DLD1 (cell line): ENCODE results near the gene PNO1.

Experiments
- in situ Hi-C: cut with HindIII; loops from 2 replicates; pipeline ENCODE4 v1.10.0; 2017; ENCODE audit warnings: low sequenced_read_pairs

The PNO1 gene

GRCh38 chr2:68193144-68193543, 35.5 kb downstream of the PNO1 start:
- in situ Hi-C loops, result no loop called here

DNA sequence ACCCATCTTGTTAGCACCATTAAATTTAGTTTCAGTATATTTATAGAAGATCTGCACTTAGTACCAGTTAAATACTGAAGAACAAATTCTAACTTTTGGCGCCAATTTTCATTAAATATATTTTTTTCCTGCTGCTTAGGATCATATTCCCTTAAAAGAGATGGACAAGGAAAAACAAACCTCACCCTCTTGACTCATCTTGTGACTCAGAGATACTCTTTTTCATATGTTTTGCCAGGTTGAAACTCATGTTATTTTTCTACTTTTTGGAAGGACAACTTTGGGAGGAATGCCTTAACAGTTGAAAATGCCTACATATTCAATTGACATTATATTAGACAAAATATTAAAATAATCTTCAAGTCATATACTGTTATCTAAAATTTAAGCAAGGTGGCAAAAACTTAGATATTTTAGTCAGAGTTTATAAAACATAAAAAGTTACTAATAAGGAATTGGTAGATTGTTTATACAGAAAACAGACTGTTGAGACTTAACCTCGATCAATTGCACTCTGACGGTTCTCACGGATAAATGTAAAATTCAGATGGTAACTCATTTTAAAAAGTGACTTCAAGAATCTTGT, 36.2 kb downstream of the PNO1 start:
- in situ Hi-C loops, result no loop called here

DNA sequence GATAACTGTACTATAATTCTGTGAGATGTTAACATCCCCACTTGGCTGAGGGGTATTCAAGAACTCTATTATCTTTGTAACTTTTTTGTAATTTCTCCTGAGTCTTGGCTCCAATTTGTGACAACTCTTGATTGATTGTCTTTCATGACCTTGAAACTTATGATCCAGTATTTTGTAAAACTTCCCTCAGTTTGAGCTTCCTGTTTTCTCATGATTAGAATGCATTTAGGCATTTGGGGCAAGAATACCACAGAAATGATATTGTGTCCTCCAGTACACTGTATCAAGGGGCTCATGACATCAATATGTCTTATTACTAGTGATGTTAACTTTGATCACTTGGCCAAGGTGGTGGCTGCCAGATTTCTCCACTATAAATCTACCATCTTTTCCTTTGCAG, 37.4 kb downstream of the PNO1 start:
- in situ Hi-C loops, result no loop called here

DNA sequence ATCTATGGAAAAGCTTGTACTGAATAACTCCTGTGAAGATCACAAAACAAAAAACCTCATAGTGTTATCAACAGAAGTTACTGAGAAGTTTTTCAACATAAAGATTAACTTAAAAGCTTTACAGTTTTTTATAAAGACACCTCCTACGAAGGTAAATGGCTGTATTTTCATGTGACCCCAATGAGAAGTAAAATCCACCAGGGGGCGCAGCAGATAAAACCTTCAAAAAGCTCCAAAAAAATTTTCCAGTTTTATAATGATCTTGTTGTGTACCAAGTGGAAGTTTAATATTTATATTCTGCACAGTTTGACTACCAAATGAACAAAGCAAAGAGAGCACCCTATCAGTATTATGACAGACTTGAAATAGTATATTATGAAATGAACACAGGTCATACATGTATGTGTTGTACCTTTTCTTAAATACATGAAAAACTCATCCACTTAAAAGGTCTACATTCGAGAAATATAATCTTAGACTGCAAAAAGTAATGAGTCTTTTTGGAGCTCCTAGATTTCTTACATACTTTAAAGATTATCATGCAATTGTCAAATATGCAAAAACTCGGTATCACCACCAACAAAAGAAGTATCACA, 38.5 kb downstream of the PNO1 start:
- in situ Hi-C loops, result no loop called here

DNA sequence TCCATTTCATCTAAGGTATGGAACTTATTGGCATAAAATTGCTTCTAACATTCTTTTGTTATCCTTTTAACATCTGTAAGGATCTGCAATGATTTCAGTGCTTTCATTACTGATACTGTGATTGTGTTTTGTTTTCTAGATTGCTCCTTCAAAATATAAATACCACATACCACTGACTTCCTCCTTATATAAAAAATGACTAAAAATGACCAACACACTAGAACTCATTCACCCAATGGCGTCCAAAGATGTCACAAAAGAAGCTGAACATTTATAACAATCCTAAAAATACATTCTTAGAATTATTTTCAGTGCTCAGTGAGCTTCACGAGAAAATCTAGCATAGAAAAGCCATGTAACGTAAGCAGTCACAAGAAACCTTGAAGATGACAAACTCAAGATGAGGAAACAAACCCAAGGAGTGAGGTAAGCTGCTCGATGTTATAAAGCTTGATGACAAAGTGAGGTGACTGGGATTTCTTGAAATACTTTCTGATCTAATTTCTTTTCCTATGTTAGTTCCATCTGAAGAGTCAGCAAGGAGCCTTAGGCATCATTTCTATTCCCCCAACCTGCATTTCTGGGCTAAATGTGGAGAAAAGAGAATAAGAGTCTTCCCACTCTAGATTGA, 42.6 kb downstream of the PNO1 start:
- in situ Hi-C loops, result no loop called here

DNA sequence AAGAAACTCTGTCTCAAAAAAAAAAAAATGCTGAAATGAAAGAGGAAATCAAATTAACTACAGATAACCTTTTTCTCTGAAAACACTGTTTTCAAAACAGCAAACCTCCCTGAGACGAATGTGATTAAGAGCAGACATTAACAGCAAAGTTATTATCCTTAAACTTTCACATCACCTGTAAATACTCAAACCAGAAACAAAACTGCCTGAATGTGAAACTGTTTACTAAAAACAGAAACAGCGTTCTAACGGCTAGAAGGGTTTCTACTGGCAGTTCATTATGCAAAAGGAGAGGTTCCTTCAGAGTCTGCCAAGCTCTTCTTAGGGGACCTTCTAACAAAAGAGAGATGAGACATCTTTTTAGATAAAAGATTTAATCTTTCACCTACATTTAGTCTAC, 45.9 kb downstream of the PNO1 start:
- in situ Hi-C loops, result no loop called here

DNA sequence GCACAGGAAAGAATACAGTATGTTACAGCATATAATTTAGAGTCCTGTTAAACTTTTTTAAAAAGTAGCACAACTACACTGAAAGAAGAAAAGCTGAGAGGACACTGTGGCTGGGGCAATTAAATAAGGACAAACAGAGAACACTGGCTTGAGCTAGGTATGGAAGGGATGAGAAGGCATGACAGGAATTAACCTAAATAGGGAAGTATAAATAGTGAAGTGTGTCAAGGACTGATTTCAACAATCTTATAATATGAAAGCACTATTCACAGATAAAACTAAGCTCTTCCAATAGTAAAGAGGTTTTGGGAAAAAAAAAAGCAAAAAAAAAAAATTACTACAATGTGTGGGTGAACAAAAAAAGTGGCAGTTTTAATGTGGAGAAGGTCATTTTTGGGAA, 49.1 kb downstream of the PNO1 start:
- in situ Hi-C loops, result no loop called here

GRCh38 chr2:68214381-68214780, 56.7 kb downstream of the PNO1 start:
- in situ Hi-C loops, result no loop called here

DNA sequence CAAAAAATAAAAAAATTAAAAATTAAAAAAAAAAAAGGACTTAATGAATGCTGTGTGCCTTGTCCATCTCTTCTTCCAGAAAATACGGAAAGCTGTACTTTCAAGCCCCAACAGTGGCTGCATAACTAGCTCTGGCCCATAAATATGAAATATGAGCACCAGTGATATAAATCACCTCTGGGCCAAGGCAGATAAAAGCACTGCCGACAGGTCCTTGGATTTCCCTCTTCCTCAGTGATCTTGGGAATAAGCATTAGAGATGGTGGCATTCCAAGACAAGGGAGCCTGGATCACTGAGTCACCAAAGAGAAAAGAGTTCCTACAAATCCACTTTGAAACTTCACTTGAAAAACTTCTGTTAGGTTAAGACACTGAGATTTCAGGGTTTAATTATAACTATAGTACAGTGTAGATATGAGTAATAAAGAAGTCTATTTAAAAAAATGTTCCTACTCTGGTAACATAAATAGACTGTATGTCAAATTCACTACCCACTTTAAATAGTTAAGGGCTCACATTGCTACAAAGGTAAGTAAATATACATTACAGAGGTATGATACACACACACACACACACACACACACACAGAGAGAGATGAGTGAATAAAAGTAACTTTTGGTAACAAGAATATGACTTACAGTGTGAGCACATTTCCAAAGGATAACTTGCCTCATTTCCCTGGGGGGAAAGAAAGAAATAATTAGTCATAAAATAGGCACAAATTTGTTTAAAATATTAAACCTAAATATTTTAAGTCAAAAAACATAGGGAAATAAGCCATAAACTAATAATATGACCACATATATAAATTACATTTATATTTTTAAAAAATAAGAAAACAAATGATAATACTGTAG, 59.0 kb downstream of the PNO1 start:
- in situ Hi-C loops, result loop anchor here (5.0 kb wide), 1 partner anchor 34 kb away; no protein-coding TSS in a partner anchor

DNA sequence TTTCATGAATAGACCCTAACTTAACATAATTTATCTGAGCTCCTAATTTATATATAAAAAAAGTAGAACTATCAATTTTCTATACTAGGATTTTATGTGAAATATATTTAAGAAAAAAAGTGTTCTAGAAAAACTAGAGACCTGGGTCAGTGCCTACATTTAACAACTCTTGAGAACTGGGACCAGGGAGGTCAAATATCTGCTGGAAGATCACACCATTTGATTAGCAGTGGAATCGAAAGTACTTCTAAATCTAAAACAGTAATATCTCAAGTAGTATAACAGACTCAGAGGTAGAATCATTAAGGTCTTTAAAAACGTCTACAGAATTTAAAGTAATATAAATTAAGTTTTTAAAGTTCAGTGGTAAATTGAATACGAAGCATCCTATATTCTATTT, 60.0 kb downstream of the PNO1 start:
- in situ Hi-C loops, result loop anchor here (5.0 kb wide), 1 partner anchor 35 kb away; no protein-coding TSS in a partner anchor

DNA sequence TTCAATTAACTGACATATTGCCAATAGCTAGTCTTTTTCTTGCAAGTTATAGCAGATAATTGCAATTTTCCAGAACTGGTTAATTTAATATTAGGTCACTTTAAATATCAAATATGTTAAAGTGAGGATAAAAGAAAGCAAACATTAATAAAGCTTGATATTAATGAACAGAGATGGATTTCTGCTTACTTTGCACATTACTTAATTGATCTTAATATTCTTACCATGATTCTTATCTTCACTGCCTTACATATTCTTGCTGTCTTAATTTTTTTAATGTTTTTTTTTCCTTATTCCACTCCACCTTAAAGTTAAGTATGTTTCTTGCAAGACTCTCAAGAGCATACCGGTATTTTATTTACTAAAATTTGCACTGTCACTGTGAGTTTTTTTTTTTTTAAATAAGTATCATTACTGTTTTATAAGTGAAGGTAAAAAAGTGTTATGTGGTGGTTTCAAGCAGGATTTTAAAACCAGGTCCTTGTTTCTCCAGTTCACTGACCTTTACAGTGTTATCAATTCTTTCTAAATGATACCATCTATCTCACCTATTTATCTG, 60.7 kb downstream of the PNO1 start:
- in situ Hi-C loops, result loop anchor here (5.0 kb wide), 1 partner anchor 36 kb away; no protein-coding TSS in a partner anchor

- in situ Hi-C loops, result no loop called here
Measured at GRCh38 chr2:68222287-68222686, 64.6 kb downstream of the PNO1 start.

DNA sequence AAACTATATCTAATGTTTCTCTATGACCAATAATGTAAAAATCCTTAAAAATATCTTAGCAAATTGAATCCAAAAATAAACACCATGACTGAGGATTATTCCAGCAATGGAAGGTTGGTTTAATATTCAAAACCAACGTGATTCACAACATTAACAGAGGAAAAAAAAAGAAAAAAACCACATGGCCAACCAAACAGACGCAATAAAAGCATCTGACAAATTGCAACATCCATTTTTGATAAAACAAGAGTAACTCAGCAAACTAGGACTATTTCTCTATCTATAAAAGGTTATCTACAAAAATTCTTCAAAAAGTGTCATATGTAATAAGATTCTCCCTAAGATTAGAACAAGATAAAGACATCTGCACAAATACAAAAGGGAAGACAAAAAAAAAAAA, 65.7 kb downstream of the PNO1 start:
- in situ Hi-C loops, result no loop called here

DNA sequence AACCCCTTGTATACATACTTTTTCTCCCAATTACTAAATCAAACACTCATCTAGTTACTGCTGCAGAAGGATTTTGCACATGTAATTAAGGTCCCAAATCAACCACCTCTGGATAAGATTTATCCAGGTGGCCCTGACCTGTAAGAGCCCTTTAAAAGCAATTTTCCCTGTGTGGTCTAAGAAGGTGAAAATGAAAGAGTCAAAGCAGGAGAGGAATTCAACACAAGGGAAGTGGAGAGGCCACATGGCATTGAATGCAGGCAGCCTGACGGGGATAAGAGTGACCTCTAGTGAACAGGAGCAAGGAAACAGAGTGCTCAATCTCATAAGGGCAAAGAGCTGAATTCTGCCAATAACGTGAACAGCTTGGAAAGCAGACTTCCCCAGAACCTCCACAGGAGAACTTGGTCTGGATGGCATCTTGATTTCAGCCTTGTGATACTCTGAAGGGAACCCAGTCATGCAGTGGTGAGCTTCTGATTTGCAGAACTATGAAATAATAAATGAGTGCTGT, 67.5 kb downstream of the PNO1 start:
- in situ Hi-C loops, result no loop called here
